Stimulated activated naive B cell treated with anti-CD40 and anti-IgM and Interleukin-4, amounts not matched to agents 10 μg/mL and 1 μg/mL and 100 μg/mL, for 72 hours (primary cell): ENCODE measurements around the gene NEUROD6.

Experiments
- ATAC-seq, 2 donors: fragments of 150-1000 bp; cut with Tn5 transposase; replicated peaks; 2 replicates each; pipeline ENCODE4 v1.10.0; 2021; ENCODE audit warnings: moderate library complexity in 1 of 2
- DNase-seq: peaks from one replicate; pipeline ENCODE4 v3.0.0; 2021
- H3K27ac Mint-ChIP-seq: one replicate; pipeline ENCODE4 v1.8.0; 2022; ENCODE audit warnings: mild to moderate bottlenecking, mixed read lengths
- H3K27me3 Mint-ChIP-seq, 2 donors: one replicate each; pipeline ENCODE4 v1.8.0; 2022; ENCODE audit warnings: mixed read lengths in 2 of 2
- H3K36me3 Mint-ChIP-seq, 2 donors: one replicate each; pipeline ENCODE4 v1.8.0; 2022; ENCODE audit warnings: mixed read lengths in 2 of 2, mild to moderate bottlenecking in 1 of 2
- H3K4me1 Mint-ChIP-seq, 2 donors: one replicate each; pipeline ENCODE4 v1.8.0; 2022; ENCODE audit warnings: mixed read lengths in 2 of 2, mild to moderate bottlenecking in 1 of 2
- H3K4me3 Mint-ChIP-seq, 2 donors: one replicate each; pipeline ENCODE4 v1.8.0; 2022; ENCODE audit warnings: mild to moderate bottlenecking in 2 of 2, mixed read lengths in 2 of 2, moderate library complexity in 1 of 2
- H3K9me3 Mint-ChIP-seq, 2 donors: one replicate each; pipeline ENCODE4 v1.8.0; 2022; ENCODE audit warnings: mixed read lengths in 2 of 2, mild to moderate bottlenecking in 1 of 2

The NEUROD6 gene

DNA sequence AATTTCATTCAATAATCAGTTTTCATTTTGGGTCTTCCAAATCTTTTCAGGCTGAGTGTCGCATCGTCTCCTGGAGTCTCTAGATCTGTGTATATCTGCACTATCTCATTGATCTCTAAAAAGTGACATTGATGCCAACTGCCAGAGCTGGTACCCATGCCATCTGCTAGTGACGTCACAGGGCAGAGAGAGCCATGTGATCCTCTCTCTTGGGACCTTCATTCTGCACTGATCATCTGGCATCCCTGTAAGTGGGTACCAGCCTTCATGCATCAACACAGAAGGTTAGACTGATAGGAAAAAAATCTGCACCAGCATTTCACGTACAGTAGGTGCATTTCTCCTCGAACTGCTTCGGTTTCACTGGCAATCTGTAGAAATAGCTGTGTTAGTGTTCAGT is at the start of gene NEUROD6:
Gene NEUROD6 (minus strand): TSS at position 124 of the 400 bp plus-strand sequence. CDS start 1,458 bp downstream, outside the sequence.
- Mint-ChIP-seq H3K4me1 (no peaks in the 10 kb centered on the region), H3K27ac (no peak within 1 kb of the TSS), H3K36me3 (no peaks in the 10 kb centered on the region), H3K4me3 (no peak within 1 kb of the TSS), H3K27me3 (peaks cover 18 to 20% of the 10 kb centered on the region in 2 donors), H3K9me3 (no peaks in the 10 kb centered on the region)
- ATAC-seq (no peak), DNase-seq (no peak)

DNA sequence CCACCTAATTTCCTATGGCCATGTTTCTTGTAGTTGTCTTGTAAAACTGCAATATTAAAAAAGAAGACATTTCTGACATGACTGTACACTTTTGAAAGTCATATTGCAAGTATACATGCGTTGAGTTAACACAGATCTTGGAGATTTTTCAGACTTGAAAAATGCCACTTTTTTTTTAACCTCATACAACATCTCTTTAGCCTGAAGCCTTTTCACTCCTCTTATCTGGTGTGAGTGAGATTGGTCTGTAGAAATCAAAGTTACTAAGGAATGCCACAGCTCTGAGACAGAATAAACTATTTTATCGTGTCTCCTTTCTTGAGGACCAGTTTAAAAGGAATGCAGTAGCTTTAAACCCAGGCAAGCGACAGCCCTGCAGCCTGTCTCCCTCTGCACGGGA is 43.9 kb upstream of the NEUROD6 start:
- no peaks in the 10 kb centered on the region for H3K4me1 Mint-ChIP-seq
- H3K27ac Mint-ChIP-seq = no peak overlapping the region

DNA sequence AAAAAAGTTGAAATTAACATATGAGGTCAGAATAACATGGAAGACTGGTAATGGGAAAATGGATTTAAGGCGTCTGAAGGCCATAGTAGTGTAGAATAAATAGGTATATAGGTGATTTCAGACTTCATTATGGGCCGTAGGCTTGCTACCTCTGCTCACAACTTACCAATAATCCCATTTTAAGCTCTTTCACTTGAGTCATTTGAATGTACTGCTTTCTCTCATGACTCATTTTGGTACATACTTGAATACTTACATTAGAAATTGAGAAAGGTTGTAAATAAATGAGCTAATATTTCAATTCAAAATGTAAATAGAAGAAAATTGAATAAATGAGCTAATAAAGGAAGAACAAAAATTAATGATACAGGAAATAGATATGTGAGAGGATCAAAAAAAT is 42.2 kb upstream of the NEUROD6 start:
- Mint-ChIP-seq H3K4me1 (no peaks in the 10 kb centered on the region), H3K4me3 (no peak overlapping the region), H3K27ac (no peak overlapping the region), H3K36me3 (no peaks in the 10 kb centered on the region), H3K27me3 (no peaks in the 10 kb centered on the region), H3K9me3 (peaks cover 4 to 8% of the 10 kb centered on the region in 2 donors)
- no peak for ATAC-seq
- no peak for DNase-seq

More for the DNA sequence above, 43.9 kb upstream of the NEUROD6 start:
- Mint-ChIP-seq H3K4me3 (no peak overlapping the region), H3K9me3 (peaks cover 4 to 8% of the 10 kb centered on the region in 2 donors), H3K27me3 (no peaks in the 10 kb centered on the region), H3K36me3 (no peaks in the 10 kb centered on the region)
- ATAC-seq (no peak), DNase-seq (no peak)

DNA sequence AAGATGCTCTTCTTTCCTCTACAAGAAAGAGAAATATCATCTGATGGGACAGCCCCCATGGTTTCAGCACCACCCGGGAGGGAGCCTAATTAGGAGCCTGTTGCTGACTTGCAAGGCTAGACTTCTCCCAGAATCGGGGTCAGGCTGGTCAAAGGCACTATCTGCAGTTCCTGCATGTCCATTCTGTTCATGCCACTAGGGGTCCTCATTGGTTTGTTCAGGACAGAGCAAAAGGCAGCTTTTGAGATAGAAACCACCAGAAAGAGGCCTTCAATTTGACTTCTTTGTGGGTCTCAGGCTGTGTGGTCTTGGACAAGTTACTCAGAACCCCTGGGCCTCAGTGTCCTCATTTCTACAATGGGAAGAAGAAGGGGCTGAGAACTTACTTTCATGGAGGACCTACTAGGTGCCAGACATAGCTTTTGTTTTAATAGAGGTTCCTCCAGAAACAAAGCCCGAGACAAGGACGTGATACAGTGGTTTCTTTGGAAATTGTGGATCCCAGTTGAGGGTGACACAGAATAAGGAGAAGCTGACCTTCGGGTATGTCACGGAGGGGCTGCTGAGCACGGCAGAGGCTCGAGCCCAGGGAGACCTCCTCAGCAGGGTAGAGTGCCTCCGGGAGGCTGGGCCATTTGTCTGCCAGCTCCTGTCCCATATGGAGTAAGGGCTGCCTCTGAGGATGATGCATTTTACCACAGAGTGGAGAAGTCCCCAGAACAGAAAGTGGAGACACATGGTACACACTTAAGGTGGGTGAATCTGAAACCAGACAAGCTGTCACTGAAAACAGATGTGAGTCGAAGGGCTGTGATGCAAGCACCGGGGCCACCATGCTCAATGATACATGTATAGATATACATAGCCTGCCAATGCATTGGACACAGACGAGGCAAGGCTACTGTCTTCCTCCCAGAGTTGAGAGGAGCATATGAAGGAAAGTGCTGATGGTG is 33.1 kb upstream of the NEUROD6 start:
- Mint-ChIP-seq H3K36me3 (no peaks in the 10 kb centered on the region), H3K27me3 (peaks cover 0 to 4% of the 10 kb centered on the region in 2 donors), H3K4me1 (no peaks in the 10 kb centered on the region), H3K9me3 (no peaks in the 10 kb centered on the region), H3K4me3 (no peak overlapping the region), H3K27ac (no peak overlapping the region)
- ATAC-seq = peak; percentile 60 to 78
- DNase-seq = no peak

DNA sequence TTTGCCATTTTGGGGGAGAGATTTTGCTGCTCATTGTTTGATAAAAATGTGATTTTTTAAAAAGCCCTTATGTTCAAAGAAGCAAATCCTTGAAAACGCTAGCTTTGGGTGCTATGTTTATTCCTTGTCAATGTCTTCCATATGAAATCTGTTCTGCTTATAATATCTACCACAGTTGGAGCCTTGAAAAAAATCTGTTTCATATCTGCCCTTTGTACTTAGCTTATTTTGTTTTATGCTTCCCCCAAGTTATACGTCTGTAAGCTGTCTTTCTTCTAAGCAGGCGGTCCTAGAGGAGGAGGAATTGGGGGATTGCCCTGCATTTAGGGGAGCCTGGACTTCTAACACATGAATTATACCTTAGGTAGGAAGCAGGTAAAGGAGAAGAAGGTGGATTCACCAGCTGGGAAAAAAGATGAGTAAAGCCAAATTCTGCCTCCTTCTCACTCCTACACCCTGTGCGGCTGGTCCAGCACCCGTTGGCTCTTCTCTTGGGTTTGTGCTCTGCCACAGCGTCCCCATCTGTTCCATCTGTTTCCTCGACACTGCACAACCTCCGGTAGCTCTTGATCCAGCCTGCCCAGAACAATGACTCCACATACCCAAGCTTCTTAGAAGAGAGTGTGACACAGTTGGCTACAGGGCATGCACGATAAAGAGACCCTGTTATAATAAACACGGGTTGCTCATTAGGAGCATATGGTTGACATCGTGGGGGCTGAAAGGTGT is 31.9 kb upstream of the NEUROD6 start:
- H3K9me3 Mint-ChIP-seq = no peaks in the 10 kb centered on the region
- no peak overlapping the region for H3K27ac Mint-ChIP-seq
- H3K36me3 Mint-ChIP-seq = no peaks in the 10 kb centered on the region
- no peak for ATAC-seq
- H3K27me3 Mint-ChIP-seq = peaks cover 0 to 4% of the 10 kb centered on the region in 2 donors
- no peak for DNase-seq
- H3K4me3 Mint-ChIP-seq = no peak overlapping the region
- no peaks in the 10 kb centered on the region for H3K4me1 Mint-ChIP-seq

DNA sequence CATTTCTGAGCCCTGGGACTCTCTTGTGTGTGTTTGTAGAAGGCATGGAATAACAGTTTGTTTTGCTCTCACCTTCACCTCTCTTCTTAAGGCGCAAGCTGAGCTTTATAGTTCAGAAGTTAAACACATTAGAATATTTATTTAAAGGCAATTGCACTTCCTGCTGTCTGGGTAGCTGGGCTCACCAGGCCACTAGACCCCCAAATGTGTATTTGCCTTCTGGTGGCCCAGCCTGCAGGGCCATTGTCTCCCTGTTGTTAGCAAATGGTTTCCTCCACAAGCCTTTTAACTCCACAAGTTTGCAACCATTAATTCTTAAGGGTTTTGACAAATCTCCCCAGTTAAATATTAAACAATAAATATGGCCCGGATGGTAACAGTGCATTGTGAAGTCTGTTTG is 31.1 kb upstream of the NEUROD6 start:
- no peak for DNase-seq
- Mint-ChIP-seq H3K27ac (no peak overlapping the region), H3K36me3 (no peaks in the 10 kb centered on the region), H3K9me3 (no peaks in the 10 kb centered on the region), H3K4me1 (no peaks in the 10 kb centered on the region), H3K27me3 (peaks cover 0 to 4% of the 10 kb centered on the region in 2 donors), H3K4me3 (no peak overlapping the region)
- no peak for ATAC-seq

DNA sequence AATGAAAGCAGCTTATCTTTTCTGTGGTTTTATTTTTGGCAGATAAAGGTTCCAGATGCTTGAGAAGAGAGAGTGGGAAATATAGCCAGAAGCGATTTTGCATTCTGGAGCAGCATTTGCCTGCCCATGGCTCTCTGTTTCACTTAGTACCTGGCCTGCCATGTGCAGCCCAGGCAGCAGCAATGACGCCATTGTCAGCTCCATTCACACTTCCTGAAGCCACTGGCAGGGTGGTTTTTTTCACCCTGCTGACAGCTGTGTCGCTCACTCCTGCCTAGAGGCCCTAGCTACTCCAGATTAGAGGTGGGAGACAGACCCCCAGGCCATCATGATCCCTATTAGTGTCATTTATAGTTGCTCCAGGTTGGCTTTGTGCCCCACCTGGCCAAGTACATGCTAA is 30.1 kb upstream of the NEUROD6 start:
- H3K9me3 Mint-ChIP-seq = no peaks in the 10 kb centered on the region
- H3K36me3 Mint-ChIP-seq = no peaks in the 10 kb centered on the region
- H3K27me3 Mint-ChIP-seq = peaks cover 0 to 4% of the 10 kb centered on the region in 2 donors
- no peak for DNase-seq
- no peak overlapping the region for H3K27ac Mint-ChIP-seq
- H3K4me3 Mint-ChIP-seq = no peak overlapping the region
- no peak for ATAC-seq
- no peaks in the 10 kb centered on the region for H3K4me1 Mint-ChIP-seq

DNA sequence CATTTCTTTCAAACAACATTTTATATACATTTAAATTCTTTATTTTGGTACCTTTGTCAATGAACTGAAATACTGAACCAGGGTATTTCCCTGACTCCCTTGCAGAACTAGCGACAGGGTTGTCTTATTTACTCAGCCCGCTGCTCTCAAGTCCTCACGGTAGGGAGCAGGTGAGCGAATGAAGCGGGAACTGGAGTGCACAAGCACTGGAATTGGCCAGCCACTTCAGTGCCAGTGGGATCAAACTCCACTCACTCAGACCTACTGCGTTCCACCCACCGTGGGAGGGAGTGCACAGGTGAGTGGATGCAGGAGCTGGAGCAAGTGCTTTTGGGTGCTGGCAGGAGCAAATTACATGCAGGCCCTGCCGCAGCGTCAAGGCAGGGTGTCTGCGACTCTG is 28.1 kb upstream of the NEUROD6 start:
- no peak for ATAC-seq

DNA sequence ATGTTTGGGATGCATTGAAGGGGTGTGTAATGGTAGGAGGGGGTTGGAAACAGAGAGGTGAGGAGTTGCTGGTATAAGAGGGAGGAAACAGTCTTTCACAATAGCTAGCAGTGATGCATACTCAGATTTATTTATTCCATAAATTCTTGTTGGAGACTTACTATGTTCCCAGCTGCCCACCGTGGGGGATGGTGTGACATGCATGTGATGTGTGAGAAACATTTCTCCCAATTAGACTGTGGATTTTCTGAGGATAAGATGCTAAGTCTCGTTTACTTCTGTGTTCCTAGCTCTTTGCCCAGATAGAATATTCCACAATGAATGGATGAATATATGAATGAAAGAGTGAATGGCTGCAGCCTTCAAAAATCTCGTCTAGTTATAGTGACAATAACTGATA is 23.0 kb upstream of the NEUROD6 start:
- no peaks in the 10 kb centered on the region for H3K27me3 Mint-ChIP-seq
- DNase-seq (no peak), ATAC-seq (no peak)
- H3K27ac Mint-ChIP-seq = no peak overlapping the region
- H3K4me1 Mint-ChIP-seq = no peaks in the 10 kb centered on the region
- H3K9me3 Mint-ChIP-seq = no peaks in the 10 kb centered on the region
- H3K36me3 Mint-ChIP-seq = no peaks in the 10 kb centered on the region
- H3K4me3 Mint-ChIP-seq = no peak overlapping the region

More for the DNA sequence above, 28.1 kb upstream of the NEUROD6 start:
- no peaks in the 10 kb centered on the region for H3K9me3 Mint-ChIP-seq
- H3K36me3 Mint-ChIP-seq = no peaks in the 10 kb centered on the region
- peaks cover 0 to 4% of the 10 kb centered on the region in 2 donors for H3K27me3 Mint-ChIP-seq
- H3K4me1 Mint-ChIP-seq = no peaks in the 10 kb centered on the region
- DNase-seq = no peak
- no peak overlapping the region for H3K27ac Mint-ChIP-seq
- no peak overlapping the region for H3K4me3 Mint-ChIP-seq

DNA sequence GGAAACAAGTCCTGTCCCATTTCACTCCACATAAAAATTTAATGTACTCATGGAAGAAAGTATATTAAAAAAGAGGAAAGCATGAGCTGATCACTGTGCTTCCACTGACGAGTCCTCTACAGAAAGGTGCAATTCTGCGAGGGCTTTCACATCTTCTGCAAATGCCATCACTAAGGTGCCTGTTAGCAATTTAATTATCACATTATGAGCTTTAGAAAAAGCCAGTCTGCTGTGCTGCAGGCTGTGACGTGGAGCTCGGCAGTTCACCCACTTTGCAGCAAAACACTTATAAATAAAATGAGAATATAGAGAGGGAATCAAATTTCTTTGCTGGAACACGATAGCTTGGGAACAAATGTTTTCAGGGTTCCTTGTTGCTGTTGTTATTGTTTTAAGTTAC is 22.5 kb upstream of the NEUROD6 start:
- no peak overlapping the region for H3K27ac Mint-ChIP-seq
- H3K36me3 Mint-ChIP-seq = no peaks in the 10 kb centered on the region
- H3K4me3 Mint-ChIP-seq = no peak overlapping the region
- DNase-seq = no peak
- H3K27me3 Mint-ChIP-seq = no peaks in the 10 kb centered on the region
- H3K4me1 Mint-ChIP-seq = no peaks in the 10 kb centered on the region
- no peaks in the 10 kb centered on the region for H3K9me3 Mint-ChIP-seq
- ATAC-seq = no peak

DNA sequence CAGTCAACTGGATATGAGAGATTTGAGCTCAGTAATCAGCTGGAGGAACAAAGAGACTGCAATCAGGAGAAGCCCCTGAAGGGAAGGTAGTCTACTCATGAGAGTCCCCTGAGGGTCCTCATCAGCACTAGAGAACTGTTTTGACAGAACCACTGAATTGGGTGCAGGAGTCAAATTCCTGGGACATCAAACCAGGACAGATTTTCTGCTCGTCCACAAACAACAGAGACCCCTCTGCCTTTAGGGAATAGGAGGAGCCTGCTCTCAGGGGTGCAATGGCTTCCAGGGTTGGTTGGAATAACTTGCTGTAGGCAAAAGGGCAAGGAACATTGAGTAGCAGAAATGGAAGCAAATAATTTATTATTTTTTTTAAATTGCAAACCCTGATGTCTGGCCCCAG is 21.9 kb upstream of the NEUROD6 start:
- Mint-ChIP-seq H3K27ac (no peak overlapping the region), H3K36me3 (no peaks in the 10 kb centered on the region), H3K9me3 (no peaks in the 10 kb centered on the region), H3K27me3 (no peaks in the 10 kb centered on the region), H3K4me1 (no peaks in the 10 kb centered on the region), H3K4me3 (no peak overlapping the region)
- DNase-seq (no peak), ATAC-seq (no peak)

DNA sequence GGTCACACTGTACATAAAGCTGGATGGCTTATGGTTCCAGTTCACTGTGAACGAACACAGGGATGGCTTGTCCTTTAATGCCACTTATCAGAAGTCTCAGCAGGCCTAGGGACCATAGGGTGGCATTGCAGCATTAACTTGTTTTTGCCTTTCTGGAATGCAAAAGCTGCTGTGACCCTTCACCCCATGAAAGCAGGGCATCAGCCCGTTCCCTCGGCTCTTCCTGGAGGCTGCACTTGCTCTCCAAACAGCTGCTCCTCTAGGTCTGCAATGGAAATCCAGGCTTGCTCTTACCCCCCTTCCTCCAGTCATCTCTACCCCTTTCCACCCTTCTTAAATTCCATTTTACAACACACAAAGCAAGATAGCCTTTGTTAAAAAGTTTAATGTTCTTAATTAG is 17.9 kb upstream of the NEUROD6 start:
- H3K36me3 Mint-ChIP-seq = no peaks in the 10 kb centered on the region
- ATAC-seq (no peak), DNase-seq (no peak)
- H3K4me3 Mint-ChIP-seq = no peak overlapping the region
- H3K4me1 Mint-ChIP-seq = no peaks in the 10 kb centered on the region
- H3K27me3 Mint-ChIP-seq = no peaks in the 10 kb centered on the region
- H3K27ac Mint-ChIP-seq = no peak overlapping the region
- H3K9me3 Mint-ChIP-seq = no peaks in the 10 kb centered on the region

DNA sequence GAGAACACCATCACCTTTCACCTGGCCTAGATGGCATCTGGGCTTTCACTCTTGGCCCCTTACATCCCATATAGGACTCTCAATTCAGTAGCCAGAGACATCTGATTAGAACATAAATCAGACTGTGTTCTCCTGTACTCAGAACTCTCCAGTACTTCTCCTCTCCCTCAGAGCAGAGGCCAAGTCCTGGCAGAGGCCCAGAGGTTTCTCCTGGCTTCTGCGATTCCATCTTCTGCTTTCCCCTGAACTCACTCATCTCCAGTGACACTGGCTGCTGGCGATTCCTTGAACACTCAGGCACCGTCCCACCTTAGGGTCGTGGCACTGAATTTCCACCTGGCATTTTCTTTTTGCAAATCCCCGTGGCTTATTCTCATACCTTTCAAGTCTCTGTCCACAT is 4.9 kb upstream of the NEUROD6 start:
- Mint-ChIP-seq H3K9me3 (no peaks in the 10 kb centered on the region), H3K4me3 (no peak overlapping the region), H3K27me3 (no peaks in the 10 kb centered on the region), H3K4me1 (no peaks in the 10 kb centered on the region), H3K27ac (no peak overlapping the region), H3K36me3 (no peaks in the 10 kb centered on the region)
- ATAC-seq (no peak), DNase-seq (no peak)

DNA sequence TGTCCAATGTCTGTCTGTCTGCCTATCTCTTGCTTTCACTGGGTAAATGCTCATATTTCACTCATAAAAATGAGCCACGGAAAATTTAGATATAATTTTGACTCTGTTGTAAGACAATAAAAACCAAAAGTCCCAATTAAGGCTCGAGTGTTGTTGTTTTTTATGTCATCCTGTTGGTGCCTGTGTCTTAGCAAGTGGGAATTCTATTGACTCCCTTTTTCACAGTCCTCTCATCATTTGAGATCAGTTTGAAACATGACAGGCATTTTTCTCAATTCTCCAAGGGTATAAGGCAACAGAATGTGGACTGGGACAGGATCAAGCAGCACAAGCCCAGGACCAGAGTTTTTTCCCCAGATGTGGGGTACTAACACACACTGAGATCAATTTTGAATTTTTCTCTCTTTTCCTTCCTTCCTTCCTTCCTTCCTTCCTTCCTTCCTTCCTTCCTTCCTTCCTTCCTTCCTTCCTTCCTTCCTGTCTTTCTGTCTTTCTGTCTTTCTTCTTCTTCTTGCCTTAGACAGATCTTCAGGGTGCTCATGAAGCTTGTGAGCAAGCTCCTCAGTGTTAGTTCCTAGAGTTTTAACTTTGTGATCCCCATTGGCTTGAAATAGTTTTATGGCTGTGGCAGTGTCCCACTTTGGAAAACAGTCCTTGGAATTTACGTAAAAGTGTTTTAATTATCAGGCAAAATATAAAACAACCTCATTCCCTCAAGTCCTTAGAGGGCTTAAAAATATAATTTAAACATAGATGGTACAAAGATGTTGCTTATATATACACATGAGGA is 3.2 kb upstream of the NEUROD6 start:
- H3K9me3 Mint-ChIP-seq = no peaks in the 10 kb centered on the region
- no peaks in the 10 kb centered on the region for H3K4me1 Mint-ChIP-seq
- no peak for DNase-seq
- H3K36me3 Mint-ChIP-seq = no peaks in the 10 kb centered on the region
- no peak overlapping the region for H3K27ac Mint-ChIP-seq
- no peak overlapping the region for H3K4me3 Mint-ChIP-seq
- ATAC-seq = no peak
- peaks cover 4 to 5% of the 10 kb centered on the region in 2 donors for H3K27me3 Mint-ChIP-seq
